ENCODE measurements around the gene PEMT.

- TF ChIP-seq ZNF175 (tag by site-specific recombination; IDR thresholded peaks at IDR 0.05) = no peak
- no peak for TF ChIP-seq SP2 (tag by site-specific recombination; IDR thresholded peaks at IDR 0.05)
- no peak for TF ChIP-seq CTCF (tag by site-specific recombination; IDR thresholded peaks at IDR 0.05)
- no peak for TF ChIP-seq ZBTB10 (tag by site-specific recombination; IDR thresholded peaks at IDR 0.05)
- no peak for TF ChIP-seq PRDM10 (tag by site-specific recombination; IDR thresholded peaks at IDR 0.05)
- no peak for TF ChIP-seq SP7 (tag by site-specific recombination; IDR thresholded peaks at IDR 0.05)
- no peak for TF ChIP-seq ATF2 (tag by site-specific recombination; IDR thresholded peaks at IDR 0.05; ENCODE audit: low read depth)
- TF ChIP-seq ELK4 (IDR thresholded peaks at IDR 0.05; ENCODE audit: borderline replicate concordance, low read depth, low read length) = no peak
These were observed 66.2 kb downstream of the PEMT start for GRCh38 chr17:17525311-17525710.

Measured in HEK293 (cell line).